B cell (primary cell): ENCODE data around the gene CLEC4D. TPM values are rescaled to one million over a fixed set of nuclear protein-coding genes. Genes with fewer than 3 reads are reported as not detected.
A peak's percentile ranks its signal among the peaks of the same experiment; 100 is the strongest.

Experiments
- ATAC-seq: fragments of 200-7000 bp; cut with Tn5 transposase; one replicate; pipeline ENCODE4 v1.10.0; 2021; ENCODE audit warnings: low read depth, mild to moderate bottlenecking, moderate number of reproducible peaks, moderate library complexity
- CTCF ChIA-PET: fragments of 350-600 bp; sonication (Branson Sonifier 250); formaldehyde crosslinking; loops from one replicate; lab custom pipeline; 2021; ENCODE audit warnings: antibody characterized with exemption, inconsistent platforms; lab: Charles Lee
- POLR2A ChIA-PET: fragments of 350-600 bp; sonication (Branson Sonifier 250); formaldehyde crosslinking; loops from one replicate; lab custom pipeline; 2021; ENCODE audit warnings: antibody characterized with exemption; lab: Charles Lee
- DNase-seq: peaks from one replicate; pipeline ENCODE4 v3.0.0; 2013
- H2AFZ ChIP-seq: 2 replicates; pipeline ENCODE4 v1.6.1; 2012; ENCODE audit warnings: mild to moderate bottlenecking, low read depth, low read length; ENCODE audit not compliant: insufficient read depth, poor library complexity, severe bottlenecking
- H3K27ac ChIP-seq, 2 donors: 1 replicate in 1 of 2; 2 replicates in 1 of 2; pipeline ENCODE4 v1.5.1; 2012 to 2013; ENCODE audit warnings: low read length in 2 of 2, mild to moderate bottlenecking in 2 of 2, moderate library complexity in 1 of 2
- H3K27me3 ChIP-seq, 4 experiments: fragments of 200-600 bp in 1 of 4; sonication (generic) in 1 of 4; replicated peaks in 1 of 4; 1 replicate in 2 of 4; 2 replicates in 2 of 4; pipeline versions ENCODE4 v1.6.1 to v1.7.0; 2013 to 2016; ENCODE audit warnings: low read length in 3 of 4, mild to moderate bottlenecking in 2 of 4, mixed read lengths in 1 of 4, moderate library complexity in 1 of 4; ENCODE audit not compliant: insufficient read depth in 4 of 4, control insufficient read depth in 3 of 4; ENCODE audit errors: control extremely low read depth in 1 of 4
- H3K36me3 ChIP-seq, 2 experiments: replicated peaks in 1 of 2; 1 replicate in 1 of 2; 2 replicates in 1 of 2; pipeline versions ENCODE4 v1.6.1 to v1.7.1; 2013; ENCODE audit warnings: low read length in 1 of 2; ENCODE audit not compliant: insufficient read depth in 2 of 2, control insufficient read depth in 1 of 2; ENCODE audit errors: control extremely low read depth in 1 of 2, extremely low read depth in 1 of 2
- H3K4me1 ChIP-seq, 2 donors: fragments of 200-600 bp in 1 of 2; sonication (generic) in 1 of 2; 1 replicate in 1 of 2; 2 replicates in 1 of 2; pipeline versions ENCODE4 v1.5.1 to v1.6.1; 2013 to 2017; ENCODE audit warnings: low read length in 2 of 2; ENCODE audit not compliant: control insufficient read depth in 2 of 2, insufficient read depth in 2 of 2
- H3K4me2 ChIP-seq: replicated peaks from 2 replicates; pipeline ENCODE3; 2012; ENCODE audit warnings: mild to moderate bottlenecking, low read depth, low read length; ENCODE audit not compliant: poor library complexity, severe bottlenecking
- H3K4me3 ChIP-seq, 5 experiments: fragments of 200-600 bp in 1 of 5; sonication (generic) in 1 of 5; 1 replicate in 3 of 5; 2 replicates in 2 of 5; pipeline versions ENCODE4 v1.5.1 to v1.7.0; 2011 to 2016; ENCODE audit warnings: low read length in 4 of 5, mild to moderate bottlenecking in 4 of 5, low read depth in 2 of 5, control low read depth in 1 of 5, moderate library complexity in 1 of 5; ENCODE audit not compliant: insufficient read depth in 1 of 5; ENCODE audit errors: control extremely low read depth in 1 of 5, extremely low read depth in 1 of 5
- H3K79me2 ChIP-seq: fragments of 200-600 bp; sonication (generic); one replicate; pipeline ENCODE4 v1.6.0; 2016; ENCODE audit warnings: low read length; ENCODE audit not compliant: control insufficient read depth, insufficient read depth
- H3K9ac ChIP-seq: fragments of 200-600 bp; sonication (generic); 2 replicates; pipeline ENCODE4 v1.6.1; 2017; ENCODE audit warnings: mild to moderate bottlenecking, low read length, moderate library complexity
- H3K9me3 ChIP-seq, 3 donors: one replicate each; pipeline versions ENCODE4 v1.6.1 to v1.7.1; 2013; ENCODE audit warnings: low read length in 2 of 3; ENCODE audit not compliant: control insufficient read depth in 2 of 3, insufficient read depth in 1 of 3; ENCODE audit errors: control extremely low read depth in 1 of 3
- H4K20me1 ChIP-seq: 2 replicates; pipeline ENCODE4 v1.6.0; 2012; ENCODE audit warnings: mild to moderate bottlenecking, low read length; ENCODE audit not compliant: insufficient read depth, control insufficient read depth, poor library complexity, severe bottlenecking
- H3K27ac Mint-ChIP-seq: one replicate; pipeline ENCODE4 v1.8.0; 2021; ENCODE audit warnings: mixed read lengths
- H3K27me3 Mint-ChIP-seq: one replicate; pipeline ENCODE4 v1.8.0; 2021; ENCODE audit warnings: mixed read lengths
- H3K4me1 Mint-ChIP-seq: one replicate; pipeline ENCODE4 v1.8.0; 2021; ENCODE audit warnings: mixed read lengths
- H3K4me3 Mint-ChIP-seq: one replicate; pipeline ENCODE4 v1.8.0; 2021; ENCODE audit warnings: mixed read lengths
- H3K9me3 Mint-ChIP-seq: one replicate; pipeline ENCODE4 v1.8.0; 2022; ENCODE audit warnings: mixed read lengths; ENCODE audit not compliant: insufficient read depth
- CTCF ChIP-seq: fragments of 200-600 bp; IDR thresholded peaks from one replicate; pipeline ENCODE4 v1.8.0; 2022; ENCODE audit warnings: antibody characterized with exemption, mild to moderate bottlenecking
- EZH2 ChIP-seq: IDR thresholded peaks from 2 replicates; pipeline ENCODE4 v1.6.1; 2012; ENCODE audit warnings: borderline replicate concordance, low read depth, mild to moderate bottlenecking, moderate library complexity, low read length; ENCODE audit not compliant: insufficient read depth, poor library complexity, severe bottlenecking
- WGBS: methylation state at CpG from one replicate; pipeline ENCODE4 v1.1.5; 2013; ENCODE audit warnings: missing lambda C conversion rate; ENCODE audit not compliant: insufficient coverage; 5-methylcytosine and 5-hydroxymethylcytosine counted together
- intact Hi-C: fragments of 100-400 bp; cut with micrococcal nuclease; formaldehyde crosslinking; loops from one replicate; pipeline ENCODE4 v1.10.0; 2022
- polyA plus RNA-seq: library from polyadenylated mRNA; depleted of rRNA; stranded (reverse); fragments of >200 nt; gene quantifications from 2 replicates; pipeline ENCODE4 v1.2.3, GENCODE V29; 2012
- total RNA-seq, 2 donors: library from RNA; stranded (reverse); fragments of 120-200 nt in 1 of 2; gene quantifications; 1 replicate in 1 of 2; 2 replicates in 1 of 2; pipeline versions ENCODE4 v1.2.3 to v1.2.4, GENCODE V29; 2013 to 2022

Gene CLEC4D
- total and polyA plus RNA-seq, 2 donors (not counting 1 experiment from before 2014, with no cell fraction given) = not detected

GRCh38 chr12:8544295-8544694, 31.0 kb downstream of the CLEC4D start:
- Histone ChIP-seq H3K27me3 (peaks cover 0 to 7% (median 3%) of the 10 kb centered on the region in 4 experiments), H3K9me3 (no peaks in the 10 kb centered on the region), H3K4me3 (no peak overlapping the region), H2AFZ (no peak overlapping the region), H3K4me2 (no peak overlapping the region), H3K79me2 (no peaks in the 10 kb centered on the region), H4K20me1 (no peaks in the 10 kb centered on the region), H3K4me1 (no peaks in the 10 kb centered on the region), H3K9ac (no peak overlapping the region), H3K36me3 (no peaks in the 10 kb centered on the region), H3K27ac (no peak overlapping the region)
- Mint-ChIP-seq H3K9me3 (no peaks in the 10 kb centered on the region), H3K4me3 (no peak overlapping the region), H3K4me1 (peaks cover 6% of the 10 kb centered on the region), H3K27me3 (peaks cover 23% of the 10 kb centered on the region), H3K27ac (no peak overlapping the region)
- CTCF ChIA-PET = interaction anchor here (0.6 to 4.7 kb wide), 49 partner anchors 8 to 578 kb away, joined by 3 to 42 read pairs (median 5); partner anchors contain the start of gene AICDA
- intact Hi-C loops = loop anchor here (1.0 to 2.0 kb wide), 3 partner anchors 65 to 346 kb away; no protein-coding TSS in a partner anchor
- ATAC-seq (peak; percentile 66), DNase-seq (peak; percentile 72)
- 0% methylated on average over 2 of the region's 3 CpGs for WGBS
- POLR2A ChIA-PET = no interaction called here
- TF ChIP-seq CTCF = peak; percentile 100
- no peak for TF ChIP-seq EZH2

- no peak overlapping the region for H3K4me3 ChIP-seq
- no peak overlapping the region for H3K9ac ChIP-seq
- CTCF ChIA-PET = interaction anchor here (1.2 kb wide), 1 partner anchor 492 kb away, joined by 3 read pairs; no protein-coding TSS in a partner anchor
- POLR2A ChIA-PET = interaction anchor here (0.5 kb wide), 1 partner anchor 359 kb away, joined by 5 read pairs; no protein-coding TSS in a partner anchor
- no peaks in the 10 kb centered on the region for H3K79me2 ChIP-seq
- Mint-ChIP-seq H3K27ac (no peak overlapping the region), H3K4me1 (peaks cover 6% of the 10 kb centered on the region), H3K9me3 (no peaks in the 10 kb centered on the region), H3K4me3 (no peak overlapping the region), H3K27me3 (peaks cover 6% of the 10 kb centered on the region)
- 87% methylated on average over 2 of the region's 3 CpGs for WGBS
- H3K27ac ChIP-seq = no peak overlapping the region
- intact Hi-C loops = no loop called here
- H4K20me1 ChIP-seq = no peaks in the 10 kb centered on the region
- H3K36me3 ChIP-seq = no peaks in the 10 kb centered on the region
- ATAC-seq (no peak), DNase-seq (no peak)
- H3K9me3 ChIP-seq = no peaks in the 10 kb centered on the region
- H3K4me1 ChIP-seq = no peaks in the 10 kb centered on the region
- peaks cover 0 to 3% (median 0%) of the 10 kb centered on the region in 4 experiments for H3K27me3 ChIP-seq
- TF ChIP-seq EZH2 = no peak
- TF ChIP-seq CTCF = no peak
- H2AFZ ChIP-seq = no peak overlapping the region
- H3K4me2 ChIP-seq = no peak overlapping the region
Measured at GRCh38 chr12:8546591-8546990, 33.3 kb downstream of the CLEC4D start.
